H1 (cell line): ENCODE results near the gene P2RX6. TPM values are rescaled to one million over a fixed set of nuclear protein-coding genes. Genes with fewer than 3 reads are reported as not detected.

ENCODE experiments used
- CTCF ChIA-PET: fragments of 300-600 bp; sonication (Branson Sonifier 250); formaldehyde crosslinking; loops from one replicate; lab custom pipeline; 2021; ENCODE audit not compliant: partially characterized antibody; lab: Charles Lee
- POLR2A ChIA-PET: fragments of 300-600 bp; sonication (Branson Sonifier 250); formaldehyde crosslinking; loops from one replicate; lab custom pipeline; 2021; ENCODE audit warnings: inconsistent platforms; ENCODE audit not compliant: partially characterized antibody; lab: Charles Lee
- DNase-seq, 2 experiments: peaks; one replicate each; pipeline versions ENCODE4 v3.0.0 to v3.0.0-alpha.2; 2010 to 2022; ENCODE audit warnings: low spot score in 2 of 2, low read depth in 1 of 2, mixed read lengths in 1 of 2
- FAIRE-seq: peaks from 2 replicates; lab custom pipeline; 2011; peaks lifted over from hg19 to GRCh38; lab: Jason Lieb, UNC
- H2AFZ ChIP-seq: 2 replicates; pipeline ENCODE4 v1.8.1; 2012; ENCODE audit warnings: low read length, inconsistent platforms
- H2AK5ac ChIP-seq: 2 replicates; pipeline ENCODE4 v1.6.1; 2013; ENCODE audit warnings: low read depth, low read length
- H2BK120ac ChIP-seq: replicated peaks from 2 replicates; pipeline ENCODE3; 2013; ENCODE audit warnings: low read depth, low read length, inconsistent platforms
- H2BK12ac ChIP-seq: 2 replicates; pipeline ENCODE4 v1.6.1; 2013; ENCODE audit warnings: low read depth, low read length
- H2BK15ac ChIP-seq: 2 replicates; pipeline ENCODE4 v1.6.1; 2013; ENCODE audit warnings: low read length
- H2BK20ac ChIP-seq: 2 replicates; pipeline ENCODE4 v1.6.1; 2013; ENCODE audit warnings: low read length
- H2BK5ac ChIP-seq: 2 replicates; pipeline ENCODE4 v1.6.1; 2013; ENCODE audit warnings: low read depth, low read length
- H3K14ac ChIP-seq: 2 replicates; pipeline ENCODE4 v1.6.1; 2013; ENCODE audit warnings: inconsistent platforms; ENCODE audit not compliant: insufficient read length
- H3K18ac ChIP-seq: 2 replicates; pipeline ENCODE4 v1.6.1; 2013; ENCODE audit warnings: low read length; ENCODE audit errors: extremely low read depth
- H3K23ac ChIP-seq: 2 replicates; pipeline ENCODE4 v1.6.1; 2013; ENCODE audit warnings: inconsistent platforms; ENCODE audit not compliant: insufficient read length
- H3K23me2 ChIP-seq: 2 replicates; pipeline ENCODE4 v1.6.1; 2013; ENCODE audit warnings: low read depth, low read length
- H3K27ac ChIP-seq: 2 replicates; pipeline ENCODE4 v1.6.1; 2011; ENCODE audit warnings: low read depth, low read length, inconsistent platforms
- H3K27me3 ChIP-seq, 4 experiments: replicated peaks in 1 of 4; 1 replicate in 1 of 4; 2 replicates in 3 of 4; pipeline versions ENCODE4 v1.6.1 to v1.8.1; 2011 to 2013; ENCODE audit warnings: low read length in 3 of 4, mild to moderate bottlenecking in 3 of 4, inconsistent platforms in 2 of 4, mixed read lengths in 2 of 4, moderate library complexity in 1 of 4; ENCODE audit not compliant: control insufficient read depth in 3 of 4, insufficient read depth in 3 of 4; ENCODE audit errors: extremely low read depth in 1 of 4
- H3K36me3 ChIP-seq, 4 experiments: 2 replicates each; pipeline versions ENCODE4 v1.6.1 to v1.8.1; 2011 to 2013; ENCODE audit warnings: mild to moderate bottlenecking in 4 of 4, low read length in 3 of 4, moderate library complexity in 2 of 4, control low read depth in 1 of 4, inconsistent platforms in 1 of 4; ENCODE audit not compliant: insufficient read depth in 4 of 4, control insufficient read depth in 2 of 4
- H3K4ac ChIP-seq: replicated peaks from 2 replicates; pipeline ENCODE3; 2013; ENCODE audit warnings: low read length, low read depth, mixed read lengths, inconsistent platforms; ENCODE audit not compliant: insufficient read length
- H3K4me1 ChIP-seq, 4 experiments: replicated peaks in 1 of 4; 1 replicate in 1 of 4; 2 replicates in 3 of 4; pipeline versions ENCODE4 v1.6.1 to v1.8.1; 2011 to 2013; ENCODE audit warnings: low read length in 3 of 4, inconsistent platforms in 2 of 4, mixed read lengths in 1 of 4; ENCODE audit not compliant: insufficient read depth in 4 of 4, control insufficient read depth in 3 of 4
- H3K4me2 ChIP-seq, 2 experiments: 2 replicates each; pipeline versions ENCODE4 v1.6.1 to v1.8.1; 2011 to 2013; ENCODE audit warnings: low read depth in 2 of 2, low read length in 2 of 2, control low read depth in 1 of 2, inconsistent platforms in 1 of 2, mild to moderate bottlenecking in 1 of 2; ENCODE audit not compliant: insufficient read depth in 1 of 2
- H3K4me3 ChIP-seq, 4 experiments: fragments of 200-600, 300-600 bp in 1 of 4; sonication (generic), shearing (Covaris generic), sonication (Bioruptor Twin) in 1 of 4; 2 replicates each; pipeline versions ENCODE4 v1.5.1 to v1.8.1; 2011 to 2016; ENCODE audit warnings: low read length in 4 of 4, low read depth in 3 of 4, control low read depth in 2 of 4, inconsistent platforms in 2 of 4, mild to moderate bottlenecking in 2 of 4, mixed read lengths in 1 of 4, moderate library complexity in 1 of 4; ENCODE audit not compliant: insufficient read depth in 2 of 4; ENCODE audit errors: extremely low read depth in 1 of 4
- H3K56ac ChIP-seq: replicated peaks from 2 replicates; pipeline ENCODE3; 2013; ENCODE audit warnings: low read depth, mild to moderate bottlenecking, mixed read lengths, low read length, inconsistent platforms; ENCODE audit not compliant: insufficient read length
- H3K79me1 ChIP-seq: 2 replicates; pipeline ENCODE4 v1.6.1; 2013; ENCODE audit warnings: low read depth, low read length, control low read depth
- H3K79me2 ChIP-seq, 2 experiments: 2 replicates each; pipeline versions ENCODE4 v1.6.1 to v1.8.1; 2012 to 2013; ENCODE audit warnings: low read length in 2 of 2, mild to moderate bottlenecking in 2 of 2, inconsistent platforms in 1 of 2; ENCODE audit not compliant: insufficient read depth in 2 of 2, control insufficient read depth in 1 of 2
- H3K9ac ChIP-seq, 4 experiments: replicated peaks in 1 of 4; 1 replicate in 1 of 4; 2 replicates in 3 of 4; pipeline versions ENCODE4 v1.6.1 to v1.8.1; 2011 to 2013; ENCODE audit warnings: low read depth in 3 of 4, low read length in 3 of 4, control low read depth in 2 of 4, mild to moderate bottlenecking in 2 of 4, moderate library complexity in 2 of 4, inconsistent platforms in 1 of 4; ENCODE audit errors: extremely low read depth in 1 of 4
- H3K9me3 ChIP-seq, 2 experiments: 2 replicates each; pipeline versions ENCODE4 v1.6.1 to v1.8.1; 2012 to 2013; ENCODE audit warnings: mild to moderate bottlenecking in 2 of 2, moderate library complexity in 2 of 2, control low read depth in 1 of 2, inconsistent platforms in 1 of 2, low read depth in 1 of 2, low read length in 1 of 2, mixed read lengths in 1 of 2; ENCODE audit not compliant: insufficient read depth in 2 of 2
- H4K20me1 ChIP-seq, 2 experiments: replicated peaks in 1 of 2; 2 replicates each; pipeline versions ENCODE3 to v1.8.1; 2011 to 2013; ENCODE audit warnings: inconsistent platforms in 2 of 2, low read length in 2 of 2, mild to moderate bottlenecking in 1 of 2; ENCODE audit not compliant: insufficient read depth in 2 of 2, control insufficient read depth in 1 of 2
- H4K5ac ChIP-seq: 2 replicates; pipeline ENCODE4 v1.6.1; 2013; ENCODE audit warnings: low read length, low read depth, mixed read lengths, inconsistent platforms; ENCODE audit not compliant: insufficient read length
- H4K8ac ChIP-seq: 2 replicates; pipeline ENCODE4 v1.8.0; 2013; ENCODE audit warnings: mild to moderate bottlenecking, moderate library complexity, low read length, inconsistent platforms; ENCODE audit not compliant: insufficient read depth; ENCODE audit errors: extremely low read depth
- H4K91ac ChIP-seq: replicated peaks from 2 replicates; pipeline ENCODE3; 2013; ENCODE audit warnings: low read length, mixed read lengths, inconsistent platforms; ENCODE audit not compliant: insufficient read length
- ASH2L ChIP-seq: fragments of 200-600, 300-600 bp; sonication (generic); IDR thresholded peaks from one replicate; pipeline ENCODE4 v1.7.1; 2017; ENCODE audit warnings: low read length
- BRCA1 ChIP-seq: IDR thresholded peaks from 2 replicates; pipeline ENCODE4 v1.6.1; 2012; ENCODE audit warnings: low read depth, low read length, improper control_type of control experiment
- CBX8 ChIP-seq: fragments of 300-800, 300-1000 bp; sonication (generic); IDR thresholded peaks from 2 replicates; pipeline ENCODE4 v1.7.1; 2016; ENCODE audit warnings: low read depth, low read length, borderline replicate concordance
- CHD1 ChIP-seq: IDR thresholded peaks from 2 replicates; pipeline ENCODE4 v1.6.1; 2012; ENCODE audit warnings: low read depth, low read length, improper control_type of control experiment
- HDAC6 ChIP-seq: IDR thresholded peaks from one replicate; pipeline ENCODE4 v1.7.1; 2012; ENCODE audit warnings: low read depth, mild to moderate bottlenecking, inconsistent platforms, low read length, moderate library complexity
- JUN ChIP-seq: IDR thresholded peaks from 2 replicates; pipeline ENCODE4 v1.6.1; 2011; ENCODE audit warnings: low read depth, mild to moderate bottlenecking, improper control_type of control experiment, low read length
- POLR2A ChIP-seq, 2 experiments: IDR thresholded peaks; 1 replicate in 1 of 2; 2 replicates in 1 of 2; pipeline ENCODE4 v1.6.1; 2011; ENCODE audit warnings: low read depth in 2 of 2, low read length in 2 of 2, mild to moderate bottlenecking in 2 of 2; ENCODE audit errors: control extremely low read depth in 1 of 2
- RAD21 ChIP-seq, 2 experiments: IDR thresholded peaks in 1 of 2; conservative IDR thresholded peaks in 1 of 2; 2 replicates each; pipeline ENCODE4 v1.6.1; 2011; ENCODE audit warnings: low read depth in 2 of 2, low read length in 2 of 2, improper control_type of control experiment in 1 of 2, inconsistent platforms in 1 of 2, mild to moderate bottlenecking in 1 of 2, moderate library complexity in 1 of 2
- SAP30 ChIP-seq: fragments of 300-600 bp; sonication (generic); IDR thresholded peaks from 2 replicates; pipeline ENCODE4 v1.7.1; 2012; ENCODE audit warnings: low read length, moderate library complexity, mild to moderate bottlenecking, inconsistent platforms; ENCODE audit not compliant: insufficient read depth, insufficient replicate concordance
- SUZ12 ChIP-seq: fragments of 200-600 bp; sonication (generic); IDR thresholded peaks from 2 replicates; pipeline ENCODE4 v1.6.1; 2012; ENCODE audit warnings: mild to moderate bottlenecking, inconsistent platforms, low read length, moderate library complexity, mixed read lengths
- TAF1 ChIP-seq: IDR thresholded peaks from 2 replicates; pipeline ENCODE4 v1.6.1; 2011; ENCODE audit warnings: mild to moderate bottlenecking, low read depth, low read length
- WGBS, 2 experiments: shearing (Covaris generic) in 1 of 2; methylation state at CpG; one replicate each; pipeline versions ENCODE4 v1.1.6 to v1.1.7; 2013 to 2015; ENCODE audit warnings: low lambda C conversion rate in 2 of 2, mixed read lengths in 2 of 2, inconsistent platforms in 1 of 2, low coverage in 1 of 2, missing lambda C conversion rate in 1 of 2; ENCODE audit not compliant: insufficient replicate concordance in 2 of 2, insufficient coverage in 1 of 2, insufficient read length in 1 of 2; ENCODE audit errors: extremely low coverage in 1 of 2, missing lambda C conversion rate in 1 of 2; 5-methylcytosine and 5-hydroxymethylcytosine counted together
- polyA plus RNA-seq, 7 experiments: library from polyadenylated mRNA; depleted of rRNA in 3 of 7; stranded (reverse) in 5 of 7; unstranded in 2 of 7; fragments of >200 nt in 5 of 7; fragments of 200-250 nt in 2 of 7; gene quantifications; 1 replicate in 5 of 7; 2 replicates in 1 of 7; 4 replicates in 1 of 7; pipeline versions ENCODE4 v1.2.1 to v1.2.3, GENCODE V29; 2011 to 2013; ENCODE audit warnings: missing spikeins in 2 of 7, mixed read lengths in 2 of 7
- total RNA-seq: library from RNA; stranded (reverse); fragmentation: NEBNext Ultra II Directional; extraction: Animal tissue kit (Norgen Biotek cat#: 25700); gene quantifications from 2 replicates; pipeline ENCODE4 v1.2.1, GENCODE V29; 2021

Gene P2RX6
- total and polyA plus RNA-seq, 2 of the 8 experiments (the other 6 are each of a cell fraction or from before 2014, with no cell fraction given) = 0.09 TPM; not detected in 1

GRCh38 chr22:21012446-21013407 lies 2.2 kb upstream of the P2RX6 start:
- whole genome bisulfite sequencing, 2 experiments = 89% methylated on average over 12 of the region's 14 CpGs; no CpG with 5 or more reads in 1 of the 2 experiments
- Histone ChIP-seq H2BK120ac (no peak overlapping the region), H3K4ac (no peak overlapping the region)
- no peak for DNase-seq
- TF ChIP-seq SUZ12 (no peak), BRCA1 (no peak), CHD1 (no peak), POLR2A (IDR thresholded peaks at IDR 0.05; ENCODE audit: control extremely low read depth in 1 of 2, low read depth in 2 of 2, low read length in 2 of 2) (no peak), HDAC6 (no peak), SAP30 (no peak), RAD21 (IDR thresholded peaks at IDR 0.05 in 1 of 2, conservative IDR thresholded peaks at IDR 0.05 in 1 of 2; ENCODE audit: low read depth in 2 of 2, low read length in 2 of 2) (no peak), JUN (no peak), CBX8 (no peak), ASH2L (no peak), TAF1 (no peak)
- TF ChIP-seq, all 59 proteins: peak for 0
- no peak overlapping the region for H3K9ac ChIP-seq
- no peak overlapping the region for H2BK15ac ChIP-seq
- no peak overlapping the region for H4K5ac ChIP-seq
- POLR2A ChIA-PET = interaction anchor here (0.6 to 1.4 kb wide), 7 partner anchors 7 to 39 kb away, joined by 3 to 10 read pairs (median 3); partner anchors contain the start of genes LZTR1 and THAP7
- H3K23me2 ChIP-seq = peaks cover 6% of the 10 kb centered on the region; the same call in 1 of the 2 replicates
- no peaks in the 10 kb centered on the region; the same call in 1 of the 2 replicates for H3K79me1 ChIP-seq
- no peak overlapping the region for H3K18ac ChIP-seq
- H3K4me1 ChIP-seq = peaks cover 15 to 31% (median 19%) of the 10 kb centered on the region in 4 experiments
- H2BK20ac ChIP-seq = no peak overlapping the region
- H4K91ac ChIP-seq = no peak overlapping the region
- no peak overlapping the region for H2BK12ac ChIP-seq
- H4K20me1 ChIP-seq = peaks cover 0 to 10% of the 10 kb centered on the region in 2 experiments
- H2BK5ac ChIP-seq = no peak overlapping the region; the same call in 1 of the 2 replicates
- no peaks in the 10 kb centered on the region for H3K79me2 ChIP-seq
- H3K9me3 ChIP-seq = no peaks in the 10 kb centered on the region
- CTCF ChIA-PET = interaction anchor here (0.6 to 2.3 kb wide), 8 partner anchors 9 to 874 kb away, joined by 3 to 7 read pairs (median 3); no protein-coding TSS in a partner anchor
- no peak overlapping the region for H2AK5ac ChIP-seq
- H4K8ac ChIP-seq = no peak overlapping the region; the same call in 1 of the 2 replicates
- H3K56ac ChIP-seq = no peak overlapping the region
- peak overlapping the region in 2 of 4 experiments; percentile 51 to 67; a peak in 3 of 8 replicates for H3K4me3 ChIP-seq
- no peak overlapping the region for H3K27ac ChIP-seq
- peaks cover 0 to 4% (median 3%) of the 10 kb centered on the region in 4 experiments; a peak in 4 of 7 replicates for H3K27me3 ChIP-seq
- peak overlapping the region; percentile 11 to 68; a peak in 2 of 4 replicates for H3K4me2 ChIP-seq
- H3K14ac ChIP-seq = no peak overlapping the region
- H3K23ac ChIP-seq = no peak overlapping the region
- no peak overlapping the region for H2AFZ ChIP-seq
- H3K36me3 ChIP-seq = peaks cover 0 to 5% (median 0%) of the 10 kb centered on the region in 4 experiments; a peak in 1 of 8 replicates
- FAIRE-seq = no peak
